KOPT-K1 (cell line): Measurements from ENCODE around the gene NEK1.

Source experiments
- H3K27ac ChIP-seq: fragments of 200-600 bp; sonication (generic); 2 replicates; pipeline ENCODE4 v1.5.1; 2016; ENCODE audit warnings: antibody characterized with exemption, mild to moderate bottlenecking, low read depth, low read length; ENCODE audit not compliant: poor library complexity, severe bottlenecking
- H3K36me3 ChIP-seq: fragments of 200-600 bp; sonication (generic); 2 replicates; pipeline ENCODE4 v1.5.1; 2017; ENCODE audit warnings: antibody characterized with exemption, mild to moderate bottlenecking, low read length, moderate library complexity; ENCODE audit not compliant: insufficient read depth
- H3K9me3 ChIP-seq: fragments of 200-600 bp; sonication (generic); 2 replicates; pipeline ENCODE4 v1.5.1; 2017; ENCODE audit warnings: antibody characterized with exemption, low read length, mild to moderate bottlenecking; ENCODE audit not compliant: insufficient read depth, poor library complexity, severe bottlenecking

Gene NEK1

GRCh38 chr4:169412046-169412445 lies 200.3 kb downstream of the NEK1 start:
- Histone ChIP-seq H3K36me3 (no peaks in the 10 kb centered on the region), H3K9me3 (no peaks in the 10 kb centered on the region), H3K27ac (no peak overlapping the region)

- Histone ChIP-seq H3K9me3 (no peaks in the 10 kb centered on the region), H3K36me3 (no peaks in the 10 kb centered on the region), H3K27ac (peak overlapping the region; percentile 48)
These were observed 201.3 kb downstream of the NEK1 start for GRCh38 chr4:169410839-169411770.

- Histone ChIP-seq H3K9me3 (no peaks in the 10 kb centered on the region), H3K36me3 (no peaks in the 10 kb centered on the region; the same call in 1 of the 2 replicates), H3K27ac (no peak overlapping the region)
These were observed 205.1 kb downstream of the NEK1 start for GRCh38 chr4:169407217-169407845.

- no peak overlapping the region for H3K27ac ChIP-seq
- no peaks in the 10 kb centered on the region for H3K9me3 ChIP-seq
- H3K36me3 ChIP-seq = no peaks in the 10 kb centered on the region; the same call in none of the 2 replicates
These were observed 207.4 kb downstream of the NEK1 start for GRCh38 chr4:169404960-169405359.

- Histone ChIP-seq H3K9me3 (no peaks in the 10 kb centered on the region), H3K27ac (no peak overlapping the region), H3K36me3 (peaks cover 4% of the 10 kb centered on the region)
These were observed 211.6 kb downstream of the NEK1 start for GRCh38 chr4:169400832-169401231.

GRCh38 chr4:169399976-169400767 lies 212.2 kb downstream of the NEK1 start:
- no peaks in the 10 kb centered on the region for H3K9me3 ChIP-seq
- H3K27ac ChIP-seq = no peak overlapping the region
- peaks cover 4% of the 10 kb centered on the region for H3K36me3 ChIP-seq

- peaks cover 4% of the 10 kb centered on the region; the same call in 1 of the 2 replicates for H3K36me3 ChIP-seq
- no peak overlapping the region for H3K27ac ChIP-seq
- no peaks in the 10 kb centered on the region for H3K9me3 ChIP-seq
These were observed 214.1 kb downstream of the NEK1 start for GRCh38 chr4:169398316-169398715.

- Histone ChIP-seq H3K36me3 (peaks cover 4% of the 10 kb centered on the region; the same call in 1 of the 2 replicates), H3K9me3 (no peaks in the 10 kb centered on the region), H3K27ac (no peak overlapping the region)
These were observed 214.6 kb downstream of the NEK1 start for GRCh38 chr4:169397762-169398161.

- H3K9me3 ChIP-seq = no peaks in the 10 kb centered on the region
- H3K36me3 ChIP-seq = no peaks in the 10 kb centered on the region
- H3K27ac ChIP-seq = no peak overlapping the region
These were observed 227.0 kb downstream of the NEK1 start for GRCh38 chr4:169385376-169385775.

GRCh38 chr4:169384779-169385178 lies 227.6 kb downstream of the NEK1 start:
- no peaks in the 10 kb centered on the region for H3K36me3 ChIP-seq
- H3K9me3 ChIP-seq = no peaks in the 10 kb centered on the region
- H3K27ac ChIP-seq = no peak overlapping the region

GRCh38 chr4:169383724-169384123 lies 228.7 kb downstream of the NEK1 start:
- Histone ChIP-seq H3K9me3 (no peaks in the 10 kb centered on the region), H3K27ac (no peak overlapping the region), H3K36me3 (no peaks in the 10 kb centered on the region)

GRCh38 chr4:169379688-169380087 lies 232.7 kb downstream of the NEK1 start:
- peaks cover 26% of the 10 kb centered on the region for H3K9me3 ChIP-seq
- H3K36me3 ChIP-seq = no peaks in the 10 kb centered on the region
- H3K27ac ChIP-seq = no peak overlapping the region

GRCh38 chr4:169377367-169377766 lies 235.0 kb downstream of the NEK1 start:
- peaks cover 26% of the 10 kb centered on the region for H3K9me3 ChIP-seq
- H3K27ac ChIP-seq = no peak overlapping the region
- H3K36me3 ChIP-seq = no peaks in the 10 kb centered on the region

GRCh38 chr4:169376421-169376820 lies 236.0 kb downstream of the NEK1 start:
- no peaks in the 10 kb centered on the region for H3K36me3 ChIP-seq
- no peak overlapping the region for H3K27ac ChIP-seq
- peaks cover 26% of the 10 kb centered on the region for H3K9me3 ChIP-seq

- no peak overlapping the region for H3K27ac ChIP-seq
- no peaks in the 10 kb centered on the region for H3K36me3 ChIP-seq
- H3K9me3 ChIP-seq = peaks cover 21% of the 10 kb centered on the region
These were observed 239.6 kb downstream of the NEK1 start for GRCh38 chr4:169372791-169373190.
